HepG2 (cell line): ENCODE measurements around the gene FAHD1. TPM values are rescaled to one million over a fixed set of nuclear protein-coding genes. Genes with fewer than 3 reads are reported as not detected.

Source experiments
- ATAC-seq: fragments of 200-7000 bp; cut with Tn5 transposase; 3 replicates; pipeline ENCODE4 v1.9.1; 2020; ENCODE audit warnings: mild to moderate bottlenecking, moderate library complexity
- BruUV-seq: library from RNA; stranded (reverse); fragments of 400-500 nt; replicated peaks from 2 replicates; lab custom pipeline; 2021; lab: Mats Ljungman, UMichigan
- CTCF ChIA-PET: fragments of 300-600 bp; formaldehyde crosslinking; extraction: SDS; loops from one replicate; lab custom pipeline; 2021; ENCODE audit warnings: low total read pairs, inconsistent platforms, low intra/inter-chr PET ratio; lab: Yijun Ruan, JAX
- POLR2A ChIA-PET: fragments of 350-600 bp; sonication (Branson Sonifier 250); formaldehyde crosslinking; loops from one replicate; lab custom pipeline; 2020; ENCODE audit warnings: antibody characterized with exemption, inconsistent platforms; lab: Yijun Ruan, JAX
- DNase-seq: peaks from one replicate; pipeline ENCODE4 v3.0.0-alpha.2; 2015; ENCODE audit warnings: low spot score
- FAIRE-seq: peaks from 3 replicates; lab custom pipeline; 2011; peaks lifted over from hg19 to GRCh38; lab: Jason Lieb, UNC
- H2AFZ ChIP-seq: one replicate; pipeline ENCODE4 v1.6.1; 2011; ENCODE audit warnings: low read length, inconsistent platforms
- H3K27ac ChIP-seq: fragments of 300-600 bp; 3 replicates; pipeline ENCODE4 v1.8.0; 2011; ENCODE audit warnings: mixed run types, mild to moderate bottlenecking, mixed read lengths, low read length, inconsistent platforms; ENCODE audit not compliant: insufficient read depth; ENCODE audit errors: extremely low read length
- H3K27me3 ChIP-seq, 2 experiments: fragments of 200-600 bp in 1 of 2; 2 replicates in 1 of 2; 3 replicates in 1 of 2; pipeline versions ENCODE4 v1.6.0 to v1.8.0; 2011; ENCODE audit warnings: low read length in 2 of 2, mild to moderate bottlenecking in 2 of 2, moderate library complexity in 2 of 2, inconsistent platforms in 1 of 2; ENCODE audit not compliant: insufficient read depth in 2 of 2, control insufficient read depth in 1 of 2
- H3K36me3 ChIP-seq, 2 experiments: fragments of 200-600 bp in 1 of 2; replicated peaks in 1 of 2; 2 replicates in 1 of 2; 3 replicates in 1 of 2; pipeline versions ENCODE4 v1.5.1 to v1.8.0; 2011; ENCODE audit warnings: low read length in 2 of 2, inconsistent platforms in 1 of 2; ENCODE audit not compliant: insufficient read depth in 2 of 2, control insufficient read depth in 1 of 2
- H3K4me1 ChIP-seq: 2 replicates; pipeline ENCODE4 v1.5.1; 2012; ENCODE audit warnings: low read length, inconsistent platforms; ENCODE audit not compliant: insufficient read depth
- H3K4me2 ChIP-seq: 2 replicates; pipeline ENCODE4 v1.6.0; 2011; ENCODE audit warnings: low read depth, low read length, inconsistent platforms
- H3K4me3 ChIP-seq, 3 experiments: fragments of 200-600 bp in 1 of 3; sonication (generic), shearing (Covaris generic) in 1 of 3; replicated peaks in 1 of 3; 2 replicates each; pipeline ENCODE4 v1.5.1; 2011 to 2016; ENCODE audit warnings: low read length in 3 of 3, inconsistent platforms in 2 of 3, low read depth in 2 of 3, mild to moderate bottlenecking in 2 of 3, control low read depth in 1 of 3, mixed read lengths in 1 of 3; ENCODE audit not compliant: insufficient read depth in 1 of 3
- H3K79me2 ChIP-seq: one replicate; pipeline ENCODE4 v1.6.1; 2011; ENCODE audit warnings: low read length, inconsistent platforms; ENCODE audit not compliant: insufficient read depth
- H3K9ac ChIP-seq: 2 replicates; pipeline ENCODE4 v1.6.0; 2011; ENCODE audit warnings: mild to moderate bottlenecking, low read depth, low read length, inconsistent platforms; ENCODE audit not compliant: insufficient read depth
- H3K9me3 ChIP-seq: 2 replicates; pipeline ENCODE4 v1.5.1; 2012; ENCODE audit warnings: mild to moderate bottlenecking, low read length
- H4K20me1 ChIP-seq: 2 replicates; pipeline ENCODE4 v1.6.0; 2011; ENCODE audit warnings: inconsistent platforms, mild to moderate bottlenecking, low read length, moderate library complexity; ENCODE audit not compliant: insufficient read depth
- ISL2 ChIP-seq: sonication (generic); formaldehyde crosslinking; IDR thresholded peaks from 2 replicates; pipeline ENCODE4 v1.5.0; 2020; ENCODE audit warnings: missing genetic modification reagents
- ZNF660 ChIP-seq: sonication (generic); formaldehyde crosslinking; IDR thresholded peaks from 2 replicates; pipeline ENCODE4 v1.5.1; 2020; ENCODE audit warnings: mild to moderate bottlenecking, low read depth, missing genetic modification reagents, borderline replicate concordance
- ZNF768 ChIP-seq: sonication (generic); formaldehyde crosslinking; IDR thresholded peaks from 2 replicates; pipeline ENCODE4 v1.4.0; 2020; ENCODE audit warnings: missing genetic modification reagents
- ZNF839 ChIP-seq: sonication (generic); formaldehyde crosslinking; IDR thresholded peaks from 2 replicates; pipeline ENCODE4 v1.4.0; 2020; ENCODE audit warnings: missing genetic modification reagents, mild to moderate bottlenecking, borderline replicate concordance
- WGBS: methylation state at CpG from one replicate; pipeline ENCODE4 v1.1.6; 2017; ENCODE audit warnings: low lambda C conversion rate; 5-methylcytosine and 5-hydroxymethylcytosine counted together
- in situ Hi-C: cut with HindIII; loops from 2 replicates; pipeline ENCODE4 v1.10.0; 2017; ENCODE audit warnings: low pct_unique_long_range_greater_than_20kb; ENCODE audit not compliant: extremely low pct_ligation_motif_present
- intact Hi-C: fragments of 100-400 bp; cut with micrococcal nuclease; formaldehyde crosslinking; loops from one replicate; pipeline ENCODE4 v1.10.0; 2022; ENCODE audit not compliant: unreplicated experiment
- polyA plus RNA-seq, 8 experiments: library from polyadenylated mRNA; depleted of rRNA in 3 of 8; stranded (reverse) in 7 of 8; unstranded in 1 of 8; fragments of >200 nt; fragmentation: Illumina TruSeq in 4 of 8; extraction: Trizol in 4 of 8; gene quantifications; 2 replicates each; pipeline versions ENCODE4 v1.2.1 to v1.2.3, GENCODE V29; 2011 to 2016; ENCODE audit warnings: low read depth in 4 of 8, missing spikeins in 1 of 8, mixed read lengths in 1 of 8; ENCODE audit not compliant: insufficient read depth in 1 of 8
- total RNA-seq, 5 experiments: library from RNA; depleted of rRNA; stranded (reverse); fragments of >200 nt; fragmentation: Illumina TruSeq; extraction: Trizol; gene quantifications; 2 replicates each; pipeline ENCODE4 v1.2.3, GENCODE V29; 2016; ENCODE audit warnings: low read depth in 1 of 5
- TF ChIP-seq, protein P1 (sequence below): sonication (generic); formaldehyde crosslinking; IDR thresholded peaks from 2 replicates; pipeline ENCODE4 v1.5.1; 2020; ENCODE audit warnings: mild to moderate bottlenecking, missing genetic modification reagents, moderate library complexity

The FAHD1 gene
- total and polyA plus RNA-seq, 2 of the 13 experiments (the other 11 are each of a cell fraction or from before 2014, with no cell fraction given) = 39.0 to 45.3 TPM

DNA sequence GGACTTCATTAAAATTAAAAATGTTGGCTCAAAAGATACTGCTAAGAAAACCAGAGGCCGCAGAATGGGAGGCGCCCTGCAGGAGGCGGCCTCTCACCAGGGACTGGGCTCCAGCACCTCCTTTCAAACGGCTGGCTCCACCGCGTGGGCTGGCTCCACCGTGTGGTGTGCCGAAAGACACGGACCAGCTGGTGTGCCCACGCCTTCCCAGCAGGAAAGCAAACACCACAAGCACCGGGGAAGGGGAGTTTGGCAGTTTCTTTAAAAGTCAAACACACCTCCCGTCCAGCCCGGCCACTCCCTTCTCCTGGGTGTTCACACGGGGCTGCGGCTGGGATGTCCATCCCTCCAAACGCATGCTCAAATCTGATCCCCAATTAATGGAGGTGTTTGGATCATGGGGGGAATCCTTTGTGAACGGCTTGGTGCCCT, 14.3 kb upstream of the FAHD1 start (continued):
- TF ChIP-seq, protein P1, sequence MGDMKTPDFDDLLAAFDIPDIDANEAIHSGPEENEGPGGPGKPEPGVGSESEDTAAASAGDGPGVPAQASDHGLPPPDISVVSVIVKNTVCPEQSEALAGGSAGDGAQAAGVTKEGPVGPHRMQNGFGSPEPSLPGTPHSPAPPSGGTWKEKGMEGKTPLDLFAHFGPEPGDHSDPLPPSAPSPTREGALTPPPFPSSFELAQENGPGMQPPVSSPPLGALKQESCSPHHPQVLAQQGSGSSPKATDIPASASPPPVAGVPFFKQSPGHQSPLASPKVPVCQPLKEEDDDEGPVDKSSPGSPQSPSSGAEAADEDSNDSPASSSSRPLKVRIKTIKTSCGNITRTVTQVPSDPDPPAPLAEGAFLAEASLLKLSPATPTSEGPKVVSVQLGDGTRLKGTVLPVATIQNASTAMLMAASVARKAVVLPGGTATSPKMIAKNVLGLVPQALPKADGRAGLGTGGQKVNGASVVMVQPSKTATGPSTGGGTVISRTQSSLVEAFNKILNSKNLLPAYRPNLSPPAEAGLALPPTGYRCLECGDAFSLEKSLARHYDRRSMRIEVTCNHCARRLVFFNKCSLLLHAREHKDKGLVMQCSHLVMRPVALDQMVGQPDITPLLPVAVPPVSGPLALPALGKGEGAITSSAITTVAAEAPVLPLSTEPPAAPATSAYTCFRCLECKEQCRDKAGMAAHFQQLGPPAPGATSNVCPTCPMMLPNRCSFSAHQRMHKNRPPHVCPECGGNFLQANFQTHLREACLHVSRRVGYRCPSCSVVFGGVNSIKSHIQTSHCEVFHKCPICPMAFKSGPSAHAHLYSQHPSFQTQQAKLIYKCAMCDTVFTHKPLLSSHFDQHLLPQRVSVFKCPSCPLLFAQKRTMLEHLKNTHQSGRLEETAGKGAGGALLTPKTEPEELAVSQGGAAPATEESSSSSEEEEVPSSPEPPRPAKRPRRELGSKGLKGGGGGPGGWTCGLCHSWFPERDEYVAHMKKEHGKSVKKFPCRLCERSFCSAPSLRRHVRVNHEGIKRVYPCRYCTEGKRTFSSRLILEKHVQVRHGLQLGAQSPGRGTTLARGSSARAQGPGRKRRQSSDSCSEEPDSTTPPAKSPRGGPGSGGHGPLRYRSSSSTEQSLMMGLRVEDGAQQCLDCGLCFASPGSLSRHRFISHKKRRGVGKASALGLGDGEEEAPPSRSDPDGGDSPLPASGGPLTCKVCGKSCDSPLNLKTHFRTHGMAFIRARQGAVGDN (CRISPR knock-in tag) = peak; percentile 63
- TF ChIP-seq ZNF768 (CRISPR knock-in tag) = no peak
- TF ChIP-seq, all 625 proteins: peak for 73

DNA sequence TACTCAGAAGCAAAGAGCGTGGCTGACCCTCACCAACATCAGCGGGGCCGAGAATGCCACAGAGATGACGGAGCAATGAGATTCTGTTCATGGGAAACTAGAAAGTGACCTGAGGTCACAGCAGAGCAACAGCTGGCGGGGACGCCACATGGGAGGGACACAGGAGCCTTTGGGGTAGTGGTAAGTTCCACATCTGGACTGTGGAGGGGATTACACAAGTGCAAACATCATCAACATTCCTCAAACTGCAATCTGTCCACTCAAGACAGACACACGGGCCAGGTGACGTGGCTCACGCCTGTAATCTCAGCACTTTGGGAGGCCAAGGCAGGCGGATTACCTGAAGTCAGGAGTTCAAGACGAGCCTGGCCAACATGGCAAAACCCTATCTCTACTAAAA, 11.5 kb upstream of the FAHD1 start:
- ChIA-PET CTCF (no interaction called here), POLR2A (interaction anchor here (0.9 kb wide), 1 partner anchor 33 kb away, joined by 4 read pairs; the partner anchor contains the start of genes NUBP2 and SPSB3)
- intact Hi-C loops = no loop called here
- Histone ChIP-seq H3K9me3 (no peaks in the 10 kb centered on the region), H3K4me2 (no peak overlapping the region), H3K27me3 (no peaks in the 10 kb centered on the region), H2AFZ (no peak overlapping the region), H3K79me2 (no peaks in the 10 kb centered on the region), H3K27ac (no peak overlapping the region), H3K4me1 (peaks cover 10% of the 10 kb centered on the region), H3K9ac (no peak overlapping the region), H4K20me1 (peaks cover 5% of the 10 kb centered on the region; the same call in 1 of the 2 replicates), H3K36me3 (peaks cover 7 to 23% of the 10 kb centered on the region in 2 experiments; a peak in 4 of 5 replicates), H3K4me3 (no peak overlapping the region)
- in situ Hi-C loops = no loop called here
- BruUV-seq = no TSS peak
- no peak for FAIRE-seq
- WGBS = 96% methylated on average over 9 of the region's 11 CpGs
- TF ChIP-seq ISL2 = no peak
- no peak for TF ChIP-seq ZNF660 (CRISPR knock-in tag)
- no peak for TF ChIP-seq ZNF839 (CRISPR knock-in tag)
- DNase-seq = no peak
- no peak for ATAC-seq
